Stimulated activated CD4-positive, alpha-beta T cell treated with anti-CD3 and anti-CD28 coated beads, Interleukin-12 subunit alpha, Interleukin-12 subunit beta, amount 100 ng/mL, for 4 hours (primary cell): ENCODE results near the gene CBARP.
A peak's percentile ranks its signal among the peaks of the same experiment; 100 is the strongest.
"Not testable (repeated sequence)": the region's sequence is repeated elsewhere in the genome, so short reads cannot be mapped to it uniquely, and the experiment has no call there.

ENCODE experiments used
- DNase-seq: peaks from one replicate; pipeline ENCODE4 v3.0.0-alpha.2; 2020

Gene CBARP

DNA sequence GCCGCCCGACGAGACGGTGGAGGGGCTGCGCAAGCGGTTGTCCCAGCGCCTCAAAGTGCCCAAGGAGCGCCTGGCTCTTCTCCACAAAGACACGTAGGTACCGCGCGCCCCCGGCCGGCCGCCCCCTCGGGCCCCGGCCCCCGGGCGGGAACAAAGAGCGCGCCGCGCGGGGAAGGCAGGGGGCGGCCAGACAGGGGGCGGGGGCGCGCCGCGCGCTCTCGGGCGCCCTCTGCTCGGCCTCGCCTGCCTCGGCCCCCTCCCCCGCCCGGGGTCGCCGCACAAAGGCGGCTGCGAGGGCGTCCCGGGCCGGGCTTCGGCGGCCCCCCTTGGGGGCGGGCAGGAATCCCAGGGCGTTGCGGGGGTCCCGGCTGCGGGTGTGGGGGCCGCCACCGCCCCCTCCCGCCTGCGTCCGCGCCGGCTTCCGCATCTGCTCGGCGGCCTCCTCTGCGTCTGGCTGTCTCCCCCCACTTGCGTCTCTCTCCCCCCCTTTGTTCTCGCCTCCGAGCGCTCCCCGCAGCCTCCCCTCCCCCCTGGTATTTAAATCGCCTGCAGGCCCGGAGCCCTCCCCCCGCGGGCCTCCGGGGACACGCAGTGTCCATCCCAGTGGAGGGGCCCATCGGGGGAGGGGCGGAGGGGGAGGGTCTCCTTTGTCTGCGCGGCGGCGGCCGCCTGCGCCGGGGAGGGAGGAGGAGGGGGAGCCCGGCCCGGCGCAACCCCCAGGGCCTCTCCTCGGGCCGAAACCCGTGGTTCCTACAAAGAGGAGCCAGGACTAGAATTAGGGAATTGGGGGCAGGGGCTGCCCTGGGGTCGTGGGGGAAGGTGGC is 12.8 kb upstream of the CBARP start:
- peak; percentile 42 for DNase-seq

DNA sequence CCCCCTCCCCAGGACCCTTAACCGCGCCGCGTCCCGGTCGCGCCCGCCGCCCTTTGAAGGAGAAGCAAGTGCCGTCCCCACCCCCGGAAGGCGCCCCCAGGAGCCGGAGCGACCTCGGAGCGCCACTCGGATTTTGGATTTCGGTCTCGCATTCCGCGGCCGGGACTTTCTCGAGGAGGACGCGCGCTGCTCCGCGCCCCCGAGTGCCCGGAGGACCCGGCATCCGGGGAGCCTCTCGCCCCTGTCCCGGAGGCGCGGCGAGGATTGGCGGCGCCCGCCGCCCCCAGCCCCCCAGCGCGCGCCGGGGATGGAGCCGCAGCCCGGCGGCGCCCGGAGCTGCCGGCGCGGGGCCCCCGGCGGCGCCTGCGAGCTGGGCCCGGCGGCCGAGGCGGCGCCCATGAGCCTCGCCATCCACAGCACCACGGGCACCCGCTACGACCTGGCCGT is 12.2 kb upstream of the CBARP start:
- no peak for DNase-seq

DNA sequence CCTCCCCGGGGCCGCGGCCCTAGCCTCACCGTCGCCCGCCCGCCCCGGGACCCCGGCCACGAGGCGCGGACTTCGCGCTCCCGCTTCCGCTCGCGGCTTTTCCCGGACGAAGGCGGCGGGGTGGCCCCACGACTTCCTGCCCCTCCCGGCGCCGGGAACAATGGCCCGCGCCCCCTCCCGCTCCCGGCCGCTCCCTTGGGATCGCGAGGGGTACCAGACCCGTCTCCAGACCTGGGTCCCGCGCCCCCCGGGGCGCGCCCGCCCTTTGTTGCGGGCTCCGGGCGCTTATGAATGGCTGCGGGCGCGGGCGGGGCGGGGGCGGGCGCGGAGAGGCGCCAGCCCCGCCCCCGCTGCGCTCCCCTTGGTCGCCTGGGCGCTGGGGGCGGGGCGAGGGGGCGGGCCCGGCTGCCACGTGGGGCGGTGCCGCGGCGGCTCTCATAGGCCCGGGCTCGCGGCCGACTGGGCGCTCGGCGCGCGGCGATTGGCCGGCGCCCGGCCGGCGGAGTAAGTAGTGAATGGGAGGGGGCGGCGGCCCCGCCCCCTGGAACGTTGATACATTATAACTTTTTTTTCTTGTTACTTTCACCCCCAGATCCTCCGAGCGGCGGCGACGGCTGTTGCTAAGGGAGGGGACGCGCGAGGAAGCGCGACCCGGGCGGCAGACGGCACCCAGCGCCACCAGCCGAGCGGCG is 11.6 kb upstream of the CBARP start:
- peak; percentile 94 for DNase-seq

DNA sequence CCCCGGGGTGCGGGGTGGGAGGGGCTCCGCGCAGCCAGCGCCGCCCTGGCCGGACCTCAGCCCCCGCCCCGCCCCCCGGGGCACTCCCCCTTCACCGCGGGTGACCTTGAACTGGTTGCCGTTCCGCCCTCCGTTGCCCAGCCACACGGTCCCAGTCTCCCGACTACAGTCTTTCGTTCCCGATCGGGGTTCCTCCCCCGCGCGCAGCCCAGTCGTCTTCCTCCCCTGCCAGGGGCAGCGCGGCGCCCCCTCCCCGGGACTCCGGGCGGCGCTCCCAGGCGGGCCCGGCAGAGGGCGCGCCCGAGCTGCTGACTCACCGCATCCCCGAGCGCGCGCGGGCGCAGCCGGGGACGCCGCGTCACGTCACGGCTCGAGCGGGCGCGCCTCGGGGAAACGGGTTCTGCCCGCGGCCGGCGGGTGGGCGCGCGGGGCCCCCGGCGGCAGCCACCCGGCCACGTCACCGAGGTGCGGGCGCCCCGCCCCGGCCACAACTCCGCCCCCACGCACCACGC is 11.0 kb upstream of the CBARP start:
- peak; percentile 81 for DNase-seq

DNA sequence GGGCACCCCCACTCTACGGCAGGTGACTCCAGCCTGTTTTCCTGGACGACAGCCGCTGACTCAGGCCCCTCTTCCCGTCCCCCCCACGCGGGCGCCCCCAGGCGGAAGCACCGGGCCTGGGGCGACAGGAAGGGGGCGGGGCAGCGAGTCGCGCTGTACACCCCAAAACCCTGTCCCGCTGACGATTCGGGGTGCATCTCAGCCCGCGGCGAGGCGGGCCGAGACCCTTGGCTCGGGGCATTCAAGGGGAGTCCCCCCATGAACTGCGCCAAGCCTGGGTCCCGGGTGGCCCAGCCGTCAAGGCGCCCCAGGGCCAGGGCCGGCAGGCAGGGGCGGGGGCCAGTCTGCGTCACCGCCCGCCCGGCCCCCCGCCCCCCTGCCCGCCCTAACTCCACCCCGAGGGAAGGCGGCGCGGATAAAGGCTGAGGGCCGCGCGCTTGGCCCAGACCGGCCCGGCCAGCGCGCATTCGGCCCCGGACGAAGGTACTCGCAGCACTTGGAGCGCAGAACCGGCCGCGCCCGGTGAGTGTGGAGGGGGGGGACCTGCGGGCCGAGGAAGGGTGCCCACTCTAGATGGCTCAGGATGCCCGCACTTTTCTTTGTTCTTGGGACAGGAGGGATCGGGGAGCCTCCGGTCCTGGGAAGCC is 10.5 kb upstream of the CBARP start, which contains the start of gene MIDN:
MIDN (plus strand) TSS at position 445 of the 647 bp plus-strand sequence. CDS start 1,714 bp downstream, outside the sequence.
- peak; percentile 64 for DNase-seq

DNA sequence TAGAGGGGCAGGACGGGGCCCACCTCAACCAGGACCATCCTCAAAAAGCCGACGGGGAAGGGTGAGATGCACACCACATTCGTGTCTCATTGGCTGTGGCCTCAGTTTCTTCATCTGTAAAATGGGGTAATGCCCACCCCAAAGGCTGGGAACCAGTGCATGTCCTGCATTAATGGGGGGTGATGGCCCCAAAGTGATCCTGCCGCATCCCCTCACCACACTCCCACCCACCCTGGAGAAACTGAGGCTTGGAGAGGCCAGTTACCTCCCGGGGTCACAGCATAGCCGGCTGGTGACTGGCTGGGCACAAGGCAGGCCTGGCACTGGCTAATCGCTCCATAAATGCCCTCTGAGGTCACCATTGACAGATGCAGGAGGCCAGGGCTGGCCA is 9.9 kb upstream of the CBARP start:
- no peak for DNase-seq

DNA sequence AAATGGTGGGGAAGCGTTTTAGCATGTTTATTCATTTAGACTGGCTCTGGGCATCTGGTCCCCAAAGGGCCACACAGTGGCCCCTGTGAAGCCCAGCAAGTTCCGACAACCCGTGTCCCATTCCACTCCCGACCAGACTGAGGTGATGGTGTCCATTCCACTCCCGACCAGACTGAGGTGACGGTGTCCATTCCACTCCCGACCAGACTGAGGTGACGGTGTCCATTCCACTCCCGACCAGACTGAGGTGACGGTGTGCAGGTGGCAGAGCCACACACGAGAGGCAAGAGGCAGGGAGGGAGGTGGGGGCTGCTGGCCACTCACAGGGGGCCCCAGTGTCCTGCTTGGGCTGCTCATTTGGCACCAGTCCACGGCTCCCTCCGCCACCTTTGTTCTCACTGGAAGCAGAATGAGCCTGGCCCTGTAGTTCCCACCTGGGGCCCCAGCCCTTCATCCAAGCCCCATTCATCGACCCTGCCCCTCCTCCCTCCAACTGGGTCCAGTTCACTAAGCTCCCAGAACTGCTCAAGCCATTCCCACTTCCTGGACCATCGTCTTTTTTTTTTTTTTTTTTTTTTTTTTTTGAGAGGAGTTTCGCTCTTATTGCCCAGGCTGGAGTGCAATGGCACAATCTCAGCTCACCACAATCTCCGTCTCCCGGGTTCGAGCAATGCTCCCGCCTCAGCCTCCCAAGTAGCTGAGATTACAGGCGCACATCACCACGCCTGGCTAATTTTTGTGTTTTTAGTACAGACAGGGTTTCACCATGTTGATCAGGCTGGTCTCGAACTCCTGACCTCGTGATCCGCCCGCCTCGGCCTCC is 8.7 kb upstream of the CBARP start:
- DNase-seq = not testable (repeated sequence)

DNA sequence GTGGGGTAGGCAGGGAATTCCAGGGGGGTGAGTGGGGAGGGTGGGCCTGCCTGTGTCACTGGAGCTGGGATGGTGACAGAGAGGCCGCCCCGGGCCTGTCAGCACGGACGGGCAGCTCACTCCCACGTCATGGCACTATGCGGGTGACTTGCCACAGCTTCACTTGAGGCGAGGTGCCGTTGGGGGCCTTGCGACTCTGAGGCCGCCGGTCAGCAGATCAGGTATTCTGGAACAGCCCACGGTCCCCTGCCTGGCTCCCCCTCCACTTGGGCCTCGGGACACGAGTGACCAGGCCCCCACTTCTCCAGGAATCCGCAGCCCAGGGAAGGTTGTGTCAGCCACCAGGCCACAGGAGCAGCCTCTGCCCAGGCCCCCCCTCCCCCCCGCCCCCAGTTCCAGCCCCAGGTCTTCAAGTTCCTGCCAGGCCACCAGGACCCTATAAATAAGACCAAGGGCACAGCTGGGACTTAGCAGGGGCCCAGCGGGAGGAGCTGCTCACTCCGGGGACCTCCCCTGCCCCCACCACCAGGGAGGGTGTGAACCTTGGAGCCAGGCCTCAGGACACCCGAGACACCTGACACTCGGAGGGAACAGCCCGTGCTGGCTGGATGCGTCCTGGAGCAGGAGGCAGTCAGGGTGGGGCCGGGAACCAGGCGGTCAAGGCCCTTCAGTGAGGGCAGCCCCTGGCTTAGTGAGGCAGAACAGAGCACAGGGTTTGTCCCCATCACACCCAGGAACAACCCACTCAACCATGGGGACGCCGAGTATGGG is 7.9 kb upstream of the CBARP start:
- no peak for DNase-seq

DNA sequence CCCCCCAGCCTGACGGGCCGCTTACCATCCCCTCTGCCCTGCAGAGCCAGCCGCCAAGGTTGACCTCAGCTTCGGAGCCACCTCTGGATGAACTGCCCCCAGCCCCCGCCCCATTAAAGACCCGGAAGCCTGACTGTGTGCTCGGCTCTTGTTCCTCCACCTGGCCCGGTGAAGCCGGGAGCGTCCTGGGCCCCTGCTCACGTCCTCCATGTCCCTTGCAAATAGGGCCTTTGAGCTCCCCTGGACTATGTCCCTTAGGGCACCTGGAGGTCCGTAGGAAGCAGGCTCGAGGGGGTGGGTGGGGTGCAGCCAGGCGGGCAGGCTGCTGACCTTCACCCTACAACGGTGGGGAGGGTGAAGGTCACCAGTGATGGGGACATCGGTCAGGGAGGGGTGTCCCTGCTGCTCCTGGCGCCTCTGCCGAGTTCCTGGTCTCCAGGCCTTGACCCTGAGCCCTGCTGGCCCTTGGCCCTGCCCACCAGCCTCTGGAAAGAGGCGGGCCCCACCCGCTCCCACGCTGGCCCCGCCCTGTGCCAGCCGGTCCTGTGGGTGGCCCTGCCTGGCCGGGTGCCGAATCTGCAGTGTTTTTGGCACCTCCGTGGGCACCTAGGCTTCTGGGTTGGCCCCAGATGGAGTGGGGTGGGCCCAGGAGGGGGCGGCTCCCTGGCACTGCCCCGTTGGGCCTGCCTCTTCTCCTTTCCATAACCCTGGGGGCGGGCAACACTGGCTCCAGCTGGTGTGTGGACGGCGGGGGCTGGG is 7.1 kb upstream of the CBARP start:
- no peak for DNase-seq

DNA sequence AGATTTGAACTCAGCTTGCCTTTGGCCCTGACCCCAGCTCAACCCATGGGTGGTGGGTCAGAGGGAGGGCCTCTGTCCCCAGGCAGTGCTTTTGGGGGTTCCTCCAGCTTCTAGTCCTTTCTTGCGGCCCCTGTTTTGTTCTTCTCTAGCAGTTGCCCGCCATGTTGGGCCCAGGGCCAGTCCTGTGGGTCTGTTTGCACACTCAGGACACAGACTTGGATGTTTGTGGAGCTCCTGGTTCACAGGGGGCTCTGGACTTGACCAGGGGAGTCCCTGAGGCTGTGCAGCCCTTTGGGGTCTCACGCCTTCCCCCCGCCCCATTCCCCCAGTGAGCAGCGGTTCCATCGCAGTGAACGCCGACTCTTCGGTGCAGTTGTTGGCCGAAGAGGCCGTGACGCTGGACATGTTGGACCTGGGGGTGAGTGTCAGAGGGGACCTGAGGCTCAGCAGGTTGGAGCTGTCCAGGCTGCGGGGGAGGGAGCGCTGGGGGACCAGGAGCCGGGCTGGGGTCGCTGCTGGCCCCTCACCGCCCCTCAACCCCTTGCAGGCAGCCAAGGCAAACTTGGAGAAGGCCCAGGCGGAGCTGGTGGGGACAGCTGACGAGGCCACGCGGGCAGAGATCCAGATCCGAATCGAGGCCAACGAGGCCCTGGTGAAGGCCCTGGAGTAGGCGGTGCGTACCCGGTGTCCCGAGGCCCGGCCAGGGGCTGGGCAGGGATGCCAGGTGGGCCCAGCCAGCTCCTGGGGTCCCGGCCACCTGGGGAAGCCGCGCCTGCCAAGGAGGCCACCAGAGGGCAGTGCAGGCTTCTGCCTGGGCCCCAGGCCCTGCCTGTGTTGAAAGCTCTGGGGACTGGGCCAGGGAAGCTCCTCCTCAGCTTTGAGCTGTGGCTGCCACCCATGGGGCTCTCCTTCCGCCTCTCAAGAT is 6.2 kb upstream of the CBARP start:
- peak; percentile 83 for DNase-seq

DNA sequence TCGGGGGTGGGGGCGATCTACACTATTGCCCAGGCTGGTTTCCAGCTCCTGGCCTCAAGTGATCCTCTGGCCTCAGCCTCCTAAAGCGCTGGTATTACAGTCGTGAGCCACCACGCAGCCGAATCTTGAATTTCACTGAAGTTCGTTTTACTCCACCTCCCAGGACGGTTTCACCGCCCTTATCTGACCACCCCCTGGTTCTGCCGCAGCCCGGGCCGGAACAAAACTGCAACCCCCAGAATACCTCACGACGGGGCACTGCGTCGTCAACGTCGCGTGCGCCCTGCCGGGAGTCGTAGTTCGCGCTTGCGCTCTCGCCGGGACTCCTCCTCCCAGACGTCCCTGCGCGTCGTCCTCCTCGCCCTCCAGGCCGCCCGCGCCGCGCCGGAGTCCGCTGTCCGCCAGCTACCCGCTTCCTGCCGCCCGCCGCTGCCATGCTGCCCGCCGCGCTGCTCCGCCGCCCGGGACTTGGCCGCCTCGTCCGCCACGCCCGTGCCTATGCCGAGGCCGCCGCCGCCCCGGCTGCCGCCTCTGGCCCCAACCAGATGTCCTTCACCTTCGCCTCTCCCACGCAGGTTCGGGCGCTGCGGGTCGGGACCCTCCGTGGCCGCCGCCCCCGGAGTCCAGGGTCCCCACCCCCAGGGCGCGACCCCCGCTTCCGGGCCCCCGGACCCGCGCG is 3.8 kb upstream of the CBARP start, which contains the start of gene ATP5F1D:
ATP5F1D (plus strand) TSS at position 335 of the 679 bp plus-strand sequence; CDS start at position 435, 100 bp downstream.
- peak; percentile 90 for DNase-seq

DNA sequence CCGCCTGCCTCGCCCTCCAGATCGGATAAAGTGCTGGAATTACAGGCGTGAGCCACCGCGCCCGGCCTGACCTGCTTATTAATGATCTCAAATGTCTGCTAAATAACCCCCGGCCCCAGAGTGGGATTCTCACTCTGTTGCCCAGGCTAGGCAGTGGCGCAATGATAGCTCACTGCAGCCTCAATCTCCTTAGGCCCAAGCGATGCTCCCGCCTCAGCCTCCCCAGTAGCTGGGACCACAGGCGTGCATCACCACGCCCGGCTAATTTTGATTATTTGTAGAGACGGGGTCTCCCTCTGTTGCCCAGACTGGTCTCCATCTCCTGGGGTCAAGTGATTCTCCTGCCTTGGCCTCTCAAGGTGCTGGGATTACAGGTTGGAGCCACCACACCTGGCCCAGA is 3.1 kb upstream of the CBARP start:
- no peak for DNase-seq

DNA sequence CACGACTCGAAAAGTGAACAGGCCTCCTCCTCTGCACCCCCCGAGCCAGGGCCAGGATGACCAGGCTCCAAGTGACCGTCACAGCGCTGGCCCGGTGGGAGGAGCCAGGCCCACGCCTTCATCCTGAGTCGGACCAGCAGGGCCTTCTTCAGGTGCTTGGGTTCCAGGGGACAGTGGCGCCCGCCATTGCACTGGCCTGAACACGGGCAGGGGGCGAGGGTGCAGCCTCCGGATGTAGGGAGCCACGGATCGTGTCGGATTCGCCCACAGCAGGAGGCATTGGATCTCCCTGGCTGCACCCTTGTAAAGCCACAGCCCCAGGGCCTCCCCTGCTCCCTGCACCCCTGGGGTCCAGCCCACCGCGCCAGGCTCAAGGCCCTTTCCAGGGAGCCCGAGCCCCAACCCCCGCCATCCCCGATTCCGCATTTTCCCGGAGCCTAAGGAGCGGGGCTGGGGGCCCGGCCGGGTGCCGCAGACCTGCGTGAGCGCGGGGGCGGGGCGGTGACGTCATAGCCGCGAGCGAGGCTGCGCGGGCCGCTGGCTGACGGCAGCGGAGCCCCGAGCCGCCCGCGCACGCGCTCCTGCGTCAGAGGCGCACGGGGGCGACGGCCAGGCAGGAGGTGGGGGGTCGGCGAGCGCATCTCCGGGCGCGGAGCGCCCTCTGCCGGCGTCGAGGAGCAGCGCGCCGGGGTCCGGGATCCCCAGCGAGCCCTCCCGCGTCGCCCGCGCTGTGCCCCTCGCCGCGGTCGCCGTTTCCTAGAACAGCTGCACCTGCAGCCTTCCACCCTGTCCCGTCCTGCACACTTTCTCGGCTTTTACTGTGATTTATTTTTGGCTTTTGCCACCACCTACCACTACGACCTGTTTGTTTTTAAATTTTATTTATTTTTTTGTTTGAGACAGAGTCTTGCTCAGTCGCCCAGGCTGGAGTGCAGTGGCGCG is 2.3 kb upstream of the CBARP start:
- DNase-seq = peak; percentile 94

DNA sequence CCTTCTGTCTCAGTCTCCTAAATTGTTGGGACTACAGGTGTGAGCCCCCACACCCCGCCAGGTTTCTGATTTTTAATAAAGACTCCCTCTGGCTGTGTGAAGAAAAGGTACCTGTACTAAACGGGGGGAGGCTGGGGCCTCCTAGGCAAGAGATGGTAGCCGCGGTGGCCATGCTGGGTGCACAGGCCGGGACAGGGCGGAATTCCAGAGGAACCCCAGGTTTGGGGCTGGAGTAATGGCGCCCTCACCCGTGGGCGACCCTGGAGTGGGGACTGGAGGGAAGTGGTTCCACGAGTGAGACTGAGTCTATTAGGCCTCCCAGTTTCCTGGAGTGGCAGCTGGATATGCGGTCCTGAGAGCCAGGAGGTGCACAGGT is 1.6 kb upstream of the CBARP start:
- no peak for DNase-seq

DNA sequence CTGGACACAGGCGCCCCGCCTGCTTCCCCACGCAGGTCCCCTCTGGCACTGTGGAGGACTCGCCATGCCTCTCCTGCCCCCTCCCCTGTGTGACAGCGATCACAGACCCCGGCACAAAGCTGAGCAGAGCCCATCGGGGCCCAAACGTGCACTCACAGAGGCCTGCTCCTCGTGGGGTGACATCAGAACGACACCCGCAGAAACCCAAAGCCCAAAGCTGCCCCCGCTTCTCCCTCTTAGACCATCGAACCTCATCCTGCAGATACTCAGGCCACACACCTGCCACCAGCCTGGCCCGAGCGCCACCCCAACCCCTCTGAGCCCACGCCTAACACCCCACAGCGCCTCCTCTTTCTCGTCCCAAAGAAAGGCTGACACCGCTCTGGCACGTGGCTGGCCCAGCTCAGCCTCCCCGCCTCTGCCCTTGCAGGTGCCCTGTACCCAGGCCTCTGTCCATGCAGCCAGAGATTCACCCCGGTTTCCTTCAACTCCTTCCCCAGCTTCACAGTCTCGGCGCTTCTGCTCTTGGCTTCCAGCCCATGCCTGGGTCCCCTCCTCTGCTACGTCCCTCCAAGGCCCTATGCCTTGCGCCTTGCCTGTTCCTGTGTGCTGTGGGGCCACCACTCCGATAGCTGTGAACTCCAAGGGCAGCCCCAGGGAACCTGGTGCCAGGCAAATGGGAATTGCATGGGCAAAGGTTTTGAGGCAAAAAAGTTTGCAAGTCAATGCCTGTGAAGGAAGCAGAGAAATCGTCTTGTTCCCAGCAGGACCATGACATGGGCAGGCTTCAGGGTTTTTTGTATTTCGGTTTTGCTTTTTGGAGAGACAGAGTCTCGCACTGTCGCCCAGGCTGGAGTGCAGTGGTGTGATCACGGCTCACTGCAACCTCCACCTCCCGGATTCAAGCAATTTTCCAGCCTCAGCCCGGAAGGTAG is 831 bp upstream of the CBARP start:
- DNase-seq = no peak

DNA sequence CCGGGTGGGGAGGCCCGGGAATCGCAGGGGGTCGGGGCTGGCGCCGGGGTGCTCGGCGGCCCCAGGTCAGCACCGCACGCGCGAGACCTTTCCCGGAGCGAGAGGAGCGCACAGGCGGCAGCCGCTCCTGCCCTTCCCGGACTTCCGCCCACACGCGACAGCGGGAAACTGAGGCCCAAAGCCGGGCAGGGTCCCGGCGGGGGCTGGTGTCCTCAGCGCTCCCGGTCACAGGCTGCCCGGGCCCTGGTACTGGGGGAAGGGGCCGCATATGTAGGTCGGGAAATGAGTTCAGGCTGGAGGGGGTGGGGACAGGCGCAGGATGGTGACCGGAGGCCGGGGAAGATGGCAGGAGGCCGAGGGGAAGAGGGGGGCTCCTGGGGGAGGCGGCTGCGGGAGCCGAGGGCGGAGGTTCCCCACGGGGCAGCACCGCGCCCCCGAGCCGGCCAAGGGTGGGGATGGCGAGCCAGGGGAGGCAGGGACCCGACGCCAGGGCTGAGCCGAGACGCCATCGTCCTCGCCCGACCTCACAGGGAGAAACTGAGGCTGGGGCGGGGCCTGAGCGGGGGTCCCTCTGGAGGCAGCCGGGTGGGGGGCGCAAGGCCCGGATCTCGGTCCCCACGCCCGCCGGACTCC is 662 bp downstream of the CBARP start:
- no peak for DNase-seq
